Heart right ventricle (tissue), 16 donors: Measurements from ENCODE around the gene NTRK2. TPM values are rescaled to one million over a fixed set of nuclear protein-coding genes. Genes with fewer than 3 reads are reported as not detected.

Experiments used
- ATAC-seq, 8 donors: fragments of 200-7000 bp; cut with Tn5 transposase; one replicate each; pipeline ENCODE4 v1.9.1; 2020; ENCODE audit warnings: mild to moderate bottlenecking in 8 of 8, moderate library complexity in 8 of 8, moderate number of reproducible peaks in 1 of 8
- DNase-seq, 2 donors: peaks; one replicate each; pipeline ENCODE4 v3.0.0-alpha.2; 2020
- H3K27ac ChIP-seq, 10 donors: fragments of 200-600 bp; sonication (generic) in 2 of 10; one replicate each; pipeline versions ENCODE4 v1.5.0 to v1.8.0; 2020 to 2022; ENCODE audit warnings: mild to moderate bottlenecking in 3 of 10
- H3K27me3 ChIP-seq, 7 donors: fragments of 200-600 bp; one replicate each; pipeline ENCODE4 v1.8.0; 2021 to 2022; ENCODE audit warnings: mild to moderate bottlenecking in 2 of 7
- H3K36me3 ChIP-seq, 9 donors: fragments of 200-600 bp; sonication (generic) in 1 of 9; one replicate each; pipeline versions ENCODE4 v1.5.0 to v1.8.0; 2020 to 2022; ENCODE audit warnings: mild to moderate bottlenecking in 2 of 9
- H3K4me1 ChIP-seq, 9 donors: fragments of 200-600 bp; sonication (generic) in 1 of 9; one replicate each; pipeline versions ENCODE4 v1.5.0 to v1.8.0; 2020 to 2022; ENCODE audit warnings: mild to moderate bottlenecking in 4 of 9
- H3K4me3 ChIP-seq, 10 donors: fragments of 200-600 bp; sonication (generic) in 2 of 10; one replicate each; pipeline versions ENCODE4 v1.5.0 to v1.8.0; 2020 to 2022; ENCODE audit warnings: mild to moderate bottlenecking in 7 of 10, moderate library complexity in 2 of 10
- H3K9me3 ChIP-seq, 11 donors: fragments of 200-600 bp in 10 of 11; sonication (generic) in 2 of 11; one replicate each; pipeline versions ENCODE4 v1.5.0 to v1.8.0; 2013 to 2022; ENCODE audit warnings: mild to moderate bottlenecking in 2 of 11, control low read depth in 1 of 11, moderate library complexity in 1 of 11
- WGBS, 2 donors: extraction: QIAGEN DNeasy Blood & Tissue Kit; methylation state at CpG; one replicate each; pipeline ENCODE4 v1.1.7; 2013; ENCODE audit warnings: inconsistent platforms in 1 of 2; 5-methylcytosine and 5-hydroxymethylcytosine counted together
- intact Hi-C, 10 donors: fragments of 100-400 bp; cut with DNase I; formaldehyde crosslinking; loops; one replicate each; pipeline versions ENCODE4 v1.11.1 to v1.14.2; 2022
- polyA plus RNA-seq, 2 donors: library from polyadenylated mRNA; stranded (reverse); fragments of 200-250 nt; gene quantifications; one replicate each; pipeline ENCODE4 v1.2.3, GENCODE V29; 2013
- total RNA-seq, 10 donors: library from RNA; stranded (reverse); fragmentation: NEBNext Ultra II Directional in 3 of 10; extraction: Animal tissue kit (Norgen Biotek cat#: 25700) in 3 of 10; gene quantifications; one replicate each; pipeline versions ENCODE4 v1.2.1 to v1.2.4, GENCODE V29; 2021 to 2023
- TF ChIP-seq, protein P1 (sequence below), 9 donors: fragments of 200-600 bp; sonication (generic) in 2 of 9; IDR thresholded peaks; one replicate each; pipeline versions ENCODE4 v1.5.0 to v1.8.0; 2021 to 2022; ENCODE audit warnings: antibody characterized with exemption in 9 of 9, mild to moderate bottlenecking in 5 of 9, moderate library complexity in 1 of 9
- donor health status: Arrhythmogenic right ventricular cardiomyopathy.
- donor health status: ischemic (EF 13 %, LVEDD 7.1; RV severe dilation, severe dysfunction).
- donor health status: healthy with polysubstance abuse.
- donor health status: DM: no; HTN: yes; CAD: no.
- donor health status: DM: no; HTN: no; CAD: no.
- donor health status: ischemic (EF 25% LVEDD 6.9; RV normal size, moderate dysfunction).
- donor health status: ischemic (EF 25% LVEDD 5.7; RV mildly dilated, moderate dysfunction).
- donor health status: healthy.
- donor health status: DM: yes; HTN: yes; CAD: no.
- donor health status: Ischemic cardiomyopathy.
- donor health status: ischemic (EF 35%, LVEDD 5.7; RV mildly dilated, moderate dysfunction).
- donor health status: nonischemic (EF 11% LVEDD 7.7; RV severe dilation, severe dysfunction).
- donor health status: DM: yes; HTN: yes; CAD: no.
- donor health status: PGD.
- donor health status: ischemic (EF 29% LVEDD 5.4; RV normal size, mild dysfunction).
- donor health status: nonischemic (EF 23%, LVEDD 6.1; RV moderate dilation, normal function).

NTRK2 gene
- total and polyA plus RNA-seq, 12 donors, result 1.8 to 7.7 (median 3.0) TPM

DNA sequence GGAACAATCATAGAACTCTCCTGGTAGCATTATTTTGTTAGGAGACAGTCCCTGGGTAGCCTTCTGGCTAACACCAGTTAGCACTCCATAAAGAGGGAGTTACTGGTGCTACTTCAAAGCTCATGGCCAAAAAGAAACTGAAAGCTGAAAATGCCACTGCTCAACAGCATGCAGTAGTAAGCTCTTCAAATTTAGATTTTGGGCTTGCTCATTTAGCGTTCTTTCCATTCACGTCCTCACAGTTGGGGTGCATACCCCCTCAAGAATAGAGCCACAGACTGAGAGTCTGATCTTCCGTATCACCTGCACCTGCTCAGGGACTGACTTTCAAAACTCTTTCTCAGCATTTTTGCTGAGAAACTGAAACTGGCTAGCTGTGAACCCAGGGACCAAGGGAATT lies 24.7 kb downstream of the NTRK2 start:
- 77 to 84% methylated on average over 3 of the region's 3 CpGs for WGBS, 2 donors
- intact Hi-C loops, result loop anchor here in 4 of 10 donors (10.0 kb wide), 3 partner anchors 451 to 571 kb away; no protein-coding TSS in a partner anchor
- Histone ChIP-seq H3K4me3 (no peak overlapping the region), H3K9me3 (no peaks in the 10 kb centered on the region), H3K27ac (no peak overlapping the region), H3K36me3 (no peaks in the 10 kb centered on the region), H3K27me3 (peaks cover 0 to 4% (median 0%) of the 10 kb centered on the region in 7 donors), H3K4me1 (peaks cover 0 to 10% (median 0%) of the 10 kb centered on the region in 9 donors)
- no peak for DNase-seq
- TF ChIP-seq, protein P1, sequence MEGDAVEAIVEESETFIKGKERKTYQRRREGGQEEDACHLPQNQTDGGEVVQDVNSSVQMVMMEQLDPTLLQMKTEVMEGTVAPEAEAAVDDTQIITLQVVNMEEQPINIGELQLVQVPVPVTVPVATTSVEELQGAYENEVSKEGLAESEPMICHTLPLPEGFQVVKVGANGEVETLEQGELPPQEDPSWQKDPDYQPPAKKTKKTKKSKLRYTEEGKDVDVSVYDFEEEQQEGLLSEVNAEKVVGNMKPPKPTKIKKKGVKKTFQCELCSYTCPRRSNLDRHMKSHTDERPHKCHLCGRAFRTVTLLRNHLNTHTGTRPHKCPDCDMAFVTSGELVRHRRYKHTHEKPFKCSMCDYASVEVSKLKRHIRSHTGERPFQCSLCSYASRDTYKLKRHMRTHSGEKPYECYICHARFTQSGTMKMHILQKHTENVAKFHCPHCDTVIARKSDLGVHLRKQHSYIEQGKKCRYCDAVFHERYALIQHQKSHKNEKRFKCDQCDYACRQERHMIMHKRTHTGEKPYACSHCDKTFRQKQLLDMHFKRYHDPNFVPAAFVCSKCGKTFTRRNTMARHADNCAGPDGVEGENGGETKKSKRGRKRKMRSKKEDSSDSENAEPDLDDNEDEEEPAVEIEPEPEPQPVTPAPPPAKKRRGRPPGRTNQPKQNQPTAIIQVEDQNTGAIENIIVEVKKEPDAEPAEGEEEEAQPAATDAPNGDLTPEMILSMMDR (IDR thresholded peaks at IDR 0.05), result no peak
- no peak for ATAC-seq

DNA sequence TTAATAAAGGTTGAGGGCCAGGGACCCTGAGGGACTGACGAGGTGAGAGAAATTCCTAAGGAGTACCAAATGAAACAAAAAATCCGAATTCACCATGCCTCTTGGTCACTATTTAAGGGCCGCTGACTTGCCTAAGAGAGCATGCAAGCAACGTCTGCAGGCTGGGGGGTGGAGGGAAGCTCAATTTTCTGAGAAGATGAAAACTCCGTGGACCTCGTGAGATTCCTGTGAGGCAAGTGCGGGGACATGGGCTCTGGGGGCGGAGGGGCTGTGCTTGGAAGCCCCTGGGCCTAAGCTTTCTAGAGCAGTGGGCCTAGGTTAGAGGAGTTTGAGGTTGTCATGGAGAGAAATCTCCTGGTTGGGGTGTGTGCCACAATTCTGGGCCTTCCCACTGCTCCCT lies 27.5 kb downstream of the NTRK2 start:
- no peak overlapping the region for H3K4me3 ChIP-seq
- peaks cover 0 to 4% (median 0%) of the 10 kb centered on the region in 7 donors for H3K27me3 ChIP-seq
- no peaks in the 10 kb centered on the region for H3K9me3 ChIP-seq
- H3K36me3 ChIP-seq, result no peaks in the 10 kb centered on the region
- no peak for DNase-seq
- no peak overlapping the region for H3K27ac ChIP-seq
- H3K4me1 ChIP-seq, result peaks cover 0 to 8% (median 0%) of the 10 kb centered on the region in 9 donors
- peak in 1 of 8 donors; percentile 10 for ATAC-seq
- 87 to 92% methylated on average over 8 of the region's 8 CpGs for WGBS, 2 donors
- TF ChIP-seq, protein P1 (IDR thresholded peaks at IDR 0.05), result no peak
- intact Hi-C loops, result loop anchor here in 7 of 10 donors (1.0 to 10.0 kb wide), 9 partner anchors 255 to 568 kb away; no protein-coding TSS in a partner anchor

DNA sequence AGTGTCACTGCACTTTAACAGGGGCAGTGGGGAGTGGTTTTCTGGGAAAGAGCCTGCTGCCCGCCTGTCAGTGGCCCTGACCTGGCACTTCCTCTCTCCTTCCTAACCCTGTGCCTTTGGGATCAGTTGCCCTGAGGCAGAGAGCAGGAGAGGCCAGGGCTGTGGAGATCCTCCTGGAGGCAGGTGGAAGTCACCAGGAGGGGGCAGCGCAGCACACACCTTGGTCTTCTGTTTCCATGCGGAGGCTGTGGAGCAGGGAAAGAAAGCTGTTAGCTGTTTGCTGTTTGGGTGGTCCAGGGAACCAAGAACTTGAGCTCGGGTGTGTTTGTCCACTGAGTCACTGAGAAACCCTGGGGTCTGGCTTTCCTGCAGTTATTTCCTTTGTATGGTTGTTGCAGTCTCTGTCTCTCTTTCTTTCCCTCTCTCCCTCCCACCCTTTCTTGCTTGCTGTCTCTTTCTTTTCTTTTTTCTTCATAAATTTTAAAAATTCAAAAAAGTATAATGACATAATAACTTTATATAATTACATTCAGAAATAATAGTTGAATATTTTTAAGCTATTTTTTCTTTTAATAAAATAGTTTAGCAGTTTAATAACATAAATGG lies 28.1 kb downstream of the NTRK2 start:
- Histone ChIP-seq H3K27ac (no peak overlapping the region), H3K9me3 (no peaks in the 10 kb centered on the region), H3K4me3 (no peak overlapping the region), H3K27me3 (peaks cover 0 to 4% (median 0%) of the 10 kb centered on the region in 7 donors), H3K4me1 (peaks cover 0 to 8% (median 0%) of the 10 kb centered on the region in 9 donors), H3K36me3 (no peaks in the 10 kb centered on the region)
- DNase-seq (peak; percentile 67 to 74), ATAC-seq (peak; percentile 45 to 92 (median 82))
- WGBS, 2 donors, result 32 to 48% methylated on average over 4 of the region's 4 CpGs
- TF ChIP-seq, protein P1 (IDR thresholded peaks at IDR 0.05), result peak; percentile 44 to 82 (median 73)
- intact Hi-C loops, result loop anchor here in 8 of 10 donors (1.0 to 10.0 kb wide), 9 partner anchors 255 to 567 kb away; no protein-coding TSS in a partner anchor

DNA sequence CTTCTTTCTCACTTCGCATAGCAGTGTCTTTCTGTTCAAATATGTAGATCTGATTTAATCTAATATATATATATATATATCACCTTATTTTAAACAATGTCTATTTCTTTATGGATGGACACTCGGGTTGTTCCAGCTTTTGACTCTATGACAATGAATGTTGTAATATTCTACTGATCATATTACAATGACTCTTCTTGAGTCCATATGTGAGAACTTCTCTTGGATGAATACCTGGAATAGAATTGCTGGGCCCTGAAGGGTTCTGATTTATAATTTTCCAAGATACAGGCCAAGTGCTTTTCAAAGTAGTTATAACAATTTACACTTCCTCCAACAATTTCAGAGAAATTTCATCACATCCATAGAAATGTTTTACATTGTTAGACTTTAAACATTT lies 28.8 kb downstream of the NTRK2 start:
- intact Hi-C loops, result loop anchor here in 8 of 10 donors (2.0 to 10.0 kb wide), 7 partner anchors 254 to 566 kb away; no protein-coding TSS in a partner anchor
- WGBS, 2 donors, result 89 to 99% methylated on average over 2 of the region's 2 CpGs

More for the DNA sequence above, 28.8 kb downstream of the NTRK2 start:
- DNase-seq (no peak), ATAC-seq (no peak)
- peaks cover 0 to 8% (median 0%) of the 10 kb centered on the region in 9 donors for H3K4me1 ChIP-seq
- H3K9me3 ChIP-seq, result no peaks in the 10 kb centered on the region
- no peak overlapping the region for H3K27ac ChIP-seq
- no peaks in the 10 kb centered on the region for H3K36me3 ChIP-seq
- H3K4me3 ChIP-seq, result no peak overlapping the region
- H3K27me3 ChIP-seq, result peaks cover 0 to 4% (median 0%) of the 10 kb centered on the region in 7 donors
- TF ChIP-seq, protein P1 (IDR thresholded peaks at IDR 0.05), result no peak
